Measurements from ENCODE around the gene UIMC1.

UIMC1 gene

DNA sequence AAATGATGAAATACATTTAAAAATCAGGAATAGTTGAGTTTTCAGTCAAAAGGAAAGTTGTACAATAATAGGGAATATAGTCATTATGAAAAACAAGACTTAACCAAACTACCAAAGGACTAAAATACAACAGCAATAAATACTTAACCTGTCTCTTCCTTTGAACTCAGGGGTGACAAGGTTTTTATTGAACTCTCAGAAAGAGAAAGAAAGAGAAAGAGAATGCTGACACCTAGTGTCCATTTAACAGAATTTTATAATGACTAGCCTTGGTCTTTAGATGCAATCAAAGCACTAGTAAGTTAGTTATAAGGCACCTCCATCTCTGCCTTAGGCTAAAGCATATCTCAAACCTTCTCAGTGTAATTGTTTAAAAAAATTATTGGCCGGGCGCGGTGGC, 47.5 kb downstream of the UIMC1 start:
- no peak overlapping the region for H3K27ac Mint-ChIP-seq
- intact Hi-C loops (cut with micrococcal nuclease), result loop anchor here (2.0 to 5.0 kb wide), 2 partner anchors 142 to 298 kb away; no protein-coding TSS in a partner anchor
- H3K9me3 Mint-ChIP-seq, result no peaks in the 10 kb centered on the region
- no peaks in the 10 kb centered on the region for H3K27me3 Mint-ChIP-seq
- no peaks in the 10 kb centered on the region for H3K4me1 Mint-ChIP-seq (ENCODE audit: low read depth)
- peaks cover 48% of the 10 kb centered on the region for H3K36me3 Mint-ChIP-seq (ENCODE audit: low read depth)
- H3K4me3 Mint-ChIP-seq, result no peak overlapping the region

DNA sequence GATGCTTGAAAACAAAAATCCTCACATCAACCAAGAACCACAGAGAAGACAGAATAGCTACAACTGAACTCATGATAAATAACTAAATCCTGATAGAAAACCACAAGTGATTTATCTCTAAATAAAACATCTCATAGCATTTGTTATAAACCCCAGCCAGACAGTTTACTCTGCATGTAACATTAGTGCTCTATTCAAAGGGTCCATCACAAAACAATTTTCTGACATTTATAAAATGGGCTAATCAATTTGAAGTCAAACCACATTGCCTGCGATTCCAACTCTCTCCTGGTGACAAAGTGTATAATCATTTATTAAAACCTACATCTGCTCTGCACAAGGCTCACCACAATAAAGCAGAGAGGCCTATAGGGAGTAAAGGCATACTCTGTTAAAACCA, 49.8 kb downstream of the UIMC1 start:
- intact Hi-C loops (cut with micrococcal nuclease), result loop anchor here (5.0 kb wide), 1 partner anchor 139 kb away; no protein-coding TSS in a partner anchor
- Mint-ChIP-seq H3K27ac (no peak overlapping the region), H3K27me3 (no peaks in the 10 kb centered on the region), H3K36me3 (ENCODE audit: low read depth) (peaks cover 55% of the 10 kb centered on the region), H3K4me1 (ENCODE audit: low read depth) (no peaks in the 10 kb centered on the region), H3K9me3 (no peaks in the 10 kb centered on the region), H3K4me3 (no peak overlapping the region)

DNA sequence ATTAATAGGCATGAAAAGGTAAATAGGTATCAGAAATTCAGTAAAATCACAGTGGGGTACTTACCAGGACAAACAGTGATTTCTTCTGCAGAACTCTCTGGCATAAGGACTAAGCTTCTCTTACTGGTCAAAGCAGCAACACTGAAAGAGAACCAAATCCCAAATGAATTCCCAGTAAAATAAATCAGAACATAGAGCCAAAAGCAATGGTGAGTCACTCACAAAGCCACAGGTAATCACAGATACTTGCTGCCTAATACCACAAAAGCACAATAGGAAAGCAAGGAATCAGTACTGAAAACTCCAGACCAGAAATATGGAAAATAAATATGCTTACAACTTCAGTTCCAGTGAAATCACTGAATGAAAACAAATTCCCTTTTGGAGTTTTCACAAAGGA, 50.7 kb downstream of the UIMC1 start:
- intact Hi-C loops (cut with micrococcal nuclease), result loop anchor here (5.0 kb wide), 1 partner anchor 139 kb away; no protein-coding TSS in a partner anchor
- Mint-ChIP-seq H3K36me3 (ENCODE audit: low read depth) (peaks cover 63% of the 10 kb centered on the region), H3K27ac (no peak overlapping the region), H3K4me1 (ENCODE audit: low read depth) (no peaks in the 10 kb centered on the region), H3K9me3 (no peaks in the 10 kb centered on the region), H3K4me3 (no peak overlapping the region), H3K27me3 (no peaks in the 10 kb centered on the region)

DNA sequence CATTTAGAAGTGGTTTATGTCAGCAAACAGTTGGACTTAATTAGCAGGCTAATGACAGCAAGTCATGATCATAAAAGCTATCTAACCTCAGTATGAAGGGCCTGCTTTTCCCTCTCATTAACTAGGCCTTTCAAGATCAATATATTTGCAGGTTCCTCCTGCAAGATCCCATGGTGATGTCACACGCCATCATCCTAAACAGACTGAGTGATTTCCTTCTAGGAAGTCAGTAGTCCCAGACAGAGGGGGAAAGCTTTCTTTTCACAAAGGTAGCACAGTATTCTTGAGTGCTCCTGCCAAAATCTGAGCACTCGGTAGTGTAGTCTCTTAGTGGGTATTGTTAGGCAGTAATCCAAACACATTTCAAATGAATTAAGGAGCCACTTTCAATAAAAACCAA, 52.5 kb downstream of the UIMC1 start:
- H3K36me3 Mint-ChIP-seq (ENCODE audit: low read depth), result peaks cover 80% of the 10 kb centered on the region
- H3K27ac Mint-ChIP-seq, result no peak overlapping the region
- H3K4me3 Mint-ChIP-seq, result no peak overlapping the region
- H3K27me3 Mint-ChIP-seq, result no peaks in the 10 kb centered on the region
- H3K9me3 Mint-ChIP-seq, result no peaks in the 10 kb centered on the region
- H3K4me1 Mint-ChIP-seq (ENCODE audit: low read depth), result no peaks in the 10 kb centered on the region
- intact Hi-C loops (cut with micrococcal nuclease), result no loop called here

DNA sequence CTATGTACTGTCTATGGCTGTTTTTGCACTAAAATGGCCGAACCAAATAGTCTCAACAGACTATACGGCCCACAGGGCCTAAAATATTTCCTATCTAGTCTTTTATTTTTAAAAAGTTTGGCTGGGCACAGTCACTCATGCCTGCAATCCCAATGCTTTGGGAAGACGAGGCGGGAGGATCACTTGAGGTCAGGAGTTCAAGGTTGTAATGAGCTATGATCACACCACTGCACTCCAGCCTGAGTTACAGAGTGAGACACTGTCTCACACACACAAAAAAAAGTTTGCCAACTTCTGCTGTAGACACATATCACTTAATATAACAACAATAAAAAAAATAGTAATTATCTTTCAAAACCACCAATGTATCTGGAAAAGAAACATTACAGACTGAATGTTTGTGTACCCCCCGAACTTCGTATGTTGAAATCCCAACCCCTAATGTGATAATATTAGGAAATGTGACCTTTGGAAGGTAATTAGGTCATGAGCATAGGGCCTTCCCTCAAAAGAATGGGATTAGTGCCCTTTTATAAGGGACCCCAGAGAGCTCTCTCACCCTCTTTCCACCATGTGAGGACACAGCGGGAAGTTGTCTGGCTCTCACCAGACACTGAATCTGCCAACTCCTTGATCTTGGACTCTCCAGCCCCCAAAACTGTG, 53.9 kb downstream of the UIMC1 start:
- H3K27me3 Mint-ChIP-seq, result no peaks in the 10 kb centered on the region

DNA sequence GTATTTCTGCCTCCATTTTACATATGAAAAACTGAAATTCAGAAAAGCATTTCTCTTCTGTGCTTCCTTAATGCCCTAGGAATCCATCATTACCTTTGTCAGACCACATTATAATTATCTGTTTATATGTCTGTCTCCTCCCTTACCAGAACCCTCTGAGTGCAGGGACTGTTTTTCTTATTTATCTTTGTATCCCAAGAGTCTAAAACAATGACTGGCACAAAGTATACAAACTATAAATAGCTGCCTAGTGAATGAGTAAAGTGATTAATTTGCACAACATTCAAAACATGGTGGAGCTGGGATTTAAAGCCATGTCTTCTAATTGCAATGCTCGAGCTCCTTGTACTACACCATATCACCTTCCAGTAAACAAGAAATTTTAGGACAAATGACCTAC, 58.1 kb downstream of the UIMC1 start:
- Mint-ChIP-seq H3K4me1 (ENCODE audit: low read depth) (no peaks in the 10 kb centered on the region), H3K4me3 (no peak overlapping the region), H3K27me3 (no peaks in the 10 kb centered on the region), H3K27ac (no peak overlapping the region), H3K9me3 (no peaks in the 10 kb centered on the region), H3K36me3 (ENCODE audit: low read depth) (peaks cover 85% of the 10 kb centered on the region)
- intact Hi-C loops (cut with micrococcal nuclease), result no loop called here

More for the DNA sequence above, 53.9 kb downstream of the UIMC1 start:
- no peak overlapping the region for H3K27ac Mint-ChIP-seq
- intact Hi-C loops (cut with micrococcal nuclease), result no loop called here
- no peaks in the 10 kb centered on the region for H3K9me3 Mint-ChIP-seq
- no peak overlapping the region for H3K4me3 Mint-ChIP-seq
- H3K36me3 Mint-ChIP-seq (ENCODE audit: low read depth), result peaks cover 81% of the 10 kb centered on the region
- H3K4me1 Mint-ChIP-seq (ENCODE audit: low read depth), result no peaks in the 10 kb centered on the region

DNA sequence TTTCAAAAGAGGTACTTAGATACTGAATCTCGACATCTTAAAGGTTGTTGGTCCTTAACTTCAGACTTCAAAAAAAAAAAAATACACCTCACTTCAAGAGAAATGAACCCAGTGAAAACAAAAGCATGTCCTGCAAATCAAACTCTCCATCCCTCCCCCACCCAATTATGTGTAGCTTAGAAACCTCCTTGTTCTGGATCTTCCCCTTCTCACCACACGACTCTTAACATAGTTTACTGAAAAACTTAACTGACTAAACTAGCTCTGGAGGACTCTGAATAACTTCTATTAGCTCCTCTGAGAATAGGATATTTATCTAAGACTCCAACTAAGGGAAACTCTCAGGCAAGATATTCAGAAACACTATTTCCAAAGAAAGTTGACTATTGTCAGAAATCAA, 58.7 kb downstream of the UIMC1 start:
- intact Hi-C loops (cut with micrococcal nuclease), result no loop called here
- Mint-ChIP-seq H3K4me1 (ENCODE audit: low read depth) (no peaks in the 10 kb centered on the region), H3K9me3 (no peaks in the 10 kb centered on the region), H3K27me3 (no peaks in the 10 kb centered on the region), H3K36me3 (ENCODE audit: low read depth) (peaks cover 85% of the 10 kb centered on the region), H3K4me3 (no peak overlapping the region), H3K27ac (no peak overlapping the region)

DNA sequence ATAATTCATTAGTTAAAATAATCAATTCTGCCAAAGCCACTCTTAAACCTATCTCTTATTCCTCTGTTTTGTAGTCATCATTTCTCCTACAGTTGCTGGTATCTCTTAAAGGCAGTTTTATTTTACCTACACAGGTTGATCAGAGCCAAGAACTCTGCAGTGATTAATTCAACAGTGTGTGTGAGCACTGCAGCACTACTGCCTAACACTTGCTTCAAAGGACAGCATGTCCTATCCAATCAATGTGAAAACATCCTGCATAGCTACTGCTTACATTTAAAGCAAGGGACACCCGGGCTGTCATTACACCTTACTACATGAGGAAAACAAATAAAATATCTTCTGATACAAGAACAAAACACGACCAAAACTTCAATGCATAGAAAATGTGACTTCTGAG, 62.3 kb downstream of the UIMC1 start:
- peaks cover 82% of the 10 kb centered on the region for H3K36me3 Mint-ChIP-seq (ENCODE audit: low read depth)
- no peak overlapping the region for H3K27ac Mint-ChIP-seq
- H3K9me3 Mint-ChIP-seq, result no peaks in the 10 kb centered on the region
- intact Hi-C loops (cut with micrococcal nuclease), result no loop called here
- H3K4me3 Mint-ChIP-seq, result no peak overlapping the region
- H3K4me1 Mint-ChIP-seq (ENCODE audit: low read depth), result no peaks in the 10 kb centered on the region
- H3K27me3 Mint-ChIP-seq, result no peaks in the 10 kb centered on the region

DNA sequence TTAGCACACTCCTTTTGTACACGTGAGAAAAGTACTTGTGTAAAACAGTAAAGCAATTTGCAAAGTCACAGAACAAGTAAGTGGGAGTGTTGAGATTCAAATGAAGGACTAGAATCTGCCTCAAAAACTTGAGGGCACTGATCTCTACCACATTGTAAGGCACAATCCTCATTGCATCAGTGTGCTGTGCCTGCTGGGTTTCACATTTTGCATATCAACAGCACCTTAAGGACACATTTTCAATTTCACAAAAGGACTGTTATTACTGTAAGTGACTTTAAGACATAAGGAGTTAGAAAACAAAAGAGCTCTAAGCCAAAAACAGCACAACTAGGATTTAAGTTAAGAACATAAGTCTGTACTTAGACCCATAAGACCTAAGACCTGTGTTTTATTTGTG, 62.8 kb downstream of the UIMC1 start:
- H3K27ac Mint-ChIP-seq, result no peak overlapping the region
- H3K4me1 Mint-ChIP-seq (ENCODE audit: low read depth), result no peaks in the 10 kb centered on the region
- intact Hi-C loops (cut with micrococcal nuclease), result no loop called here
- H3K4me3 Mint-ChIP-seq, result no peak overlapping the region
- H3K27me3 Mint-ChIP-seq, result no peaks in the 10 kb centered on the region
- peaks cover 84% of the 10 kb centered on the region for H3K36me3 Mint-ChIP-seq (ENCODE audit: low read depth)
- no peaks in the 10 kb centered on the region for H3K9me3 Mint-ChIP-seq

DNA sequence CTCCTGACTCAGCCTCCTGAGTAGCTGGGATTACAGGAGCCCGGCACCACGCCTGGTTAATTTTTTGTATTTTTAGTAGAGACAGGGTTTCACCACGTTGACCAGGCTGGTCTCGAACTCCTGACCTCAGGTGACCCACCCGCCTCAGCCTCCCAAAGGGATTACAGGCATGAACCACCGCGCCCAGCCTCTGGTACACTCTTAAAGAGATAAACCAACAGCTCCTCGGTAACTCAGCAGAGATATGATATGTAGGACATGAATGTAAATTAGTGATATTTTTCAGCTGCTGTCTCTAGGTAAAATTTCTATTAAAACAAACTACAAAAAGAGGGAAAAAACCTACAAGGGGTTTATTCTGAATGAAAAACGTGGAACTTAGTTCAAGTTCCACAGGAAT, 64.6 kb downstream of the UIMC1 start:
- Mint-ChIP-seq H3K4me3 (no peak overlapping the region), H3K4me1 (ENCODE audit: low read depth) (no peaks in the 10 kb centered on the region), H3K9me3 (no peaks in the 10 kb centered on the region), H3K27ac (no peak overlapping the region), H3K36me3 (ENCODE audit: low read depth) (peaks cover 89% of the 10 kb centered on the region), H3K27me3 (no peaks in the 10 kb centered on the region)
- intact Hi-C loops (cut with micrococcal nuclease), result no loop called here

DNA sequence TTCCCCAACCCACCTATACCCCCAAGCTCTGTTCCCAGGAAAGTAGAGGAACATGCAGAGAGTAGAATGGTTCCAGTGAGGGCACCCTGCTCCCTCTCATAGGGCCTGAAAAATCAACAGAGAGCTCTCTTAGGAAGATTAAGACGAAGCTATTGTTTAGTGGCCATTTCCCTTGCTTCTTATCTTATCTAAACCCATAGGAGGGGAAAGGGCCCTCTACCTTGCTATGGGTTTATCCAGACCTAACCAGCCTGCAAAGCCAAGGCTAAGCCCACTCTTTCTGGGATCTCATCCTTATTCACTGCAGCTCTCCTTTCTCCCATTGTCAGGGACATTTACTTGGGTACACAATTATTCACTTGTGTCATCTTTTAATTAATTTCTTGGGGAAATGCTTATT, 68.1 kb downstream of the UIMC1 start:
- Mint-ChIP-seq H3K4me1 (ENCODE audit: low read depth) (no peaks in the 10 kb centered on the region), H3K27ac (no peak overlapping the region), H3K36me3 (ENCODE audit: low read depth) (peaks cover 82% of the 10 kb centered on the region), H3K27me3 (no peaks in the 10 kb centered on the region), H3K4me3 (no peak overlapping the region), H3K9me3 (no peaks in the 10 kb centered on the region)
- intact Hi-C loops (cut with micrococcal nuclease), result no loop called here

DNA sequence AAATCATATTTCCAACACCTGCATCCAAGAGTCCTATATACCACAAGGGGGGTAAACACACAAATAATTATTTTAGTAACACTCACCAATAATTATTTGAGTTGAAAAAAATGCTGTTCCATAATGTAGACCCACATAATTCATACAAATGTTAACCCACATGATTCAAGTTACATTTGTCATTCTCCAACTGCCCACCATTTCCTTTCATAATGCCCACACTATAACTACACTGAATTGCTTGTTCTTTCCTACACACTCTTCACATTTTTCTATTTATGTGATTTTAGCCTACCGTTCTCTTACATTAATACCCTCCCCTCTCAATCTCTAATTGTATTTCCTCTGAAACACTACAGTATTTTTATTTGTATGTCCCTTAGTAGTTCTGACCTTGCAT, 71.6 kb downstream of the UIMC1 start:
- no peak overlapping the region for H3K4me3 Mint-ChIP-seq
- no peak overlapping the region for H3K27ac Mint-ChIP-seq
- H3K4me1 Mint-ChIP-seq (ENCODE audit: low read depth), result no peaks in the 10 kb centered on the region
- peaks cover 86% of the 10 kb centered on the region for H3K36me3 Mint-ChIP-seq (ENCODE audit: low read depth)
- no peaks in the 10 kb centered on the region for H3K27me3 Mint-ChIP-seq
- H3K9me3 Mint-ChIP-seq, result no peaks in the 10 kb centered on the region
- intact Hi-C loops (cut with micrococcal nuclease), result no loop called here

DNA sequence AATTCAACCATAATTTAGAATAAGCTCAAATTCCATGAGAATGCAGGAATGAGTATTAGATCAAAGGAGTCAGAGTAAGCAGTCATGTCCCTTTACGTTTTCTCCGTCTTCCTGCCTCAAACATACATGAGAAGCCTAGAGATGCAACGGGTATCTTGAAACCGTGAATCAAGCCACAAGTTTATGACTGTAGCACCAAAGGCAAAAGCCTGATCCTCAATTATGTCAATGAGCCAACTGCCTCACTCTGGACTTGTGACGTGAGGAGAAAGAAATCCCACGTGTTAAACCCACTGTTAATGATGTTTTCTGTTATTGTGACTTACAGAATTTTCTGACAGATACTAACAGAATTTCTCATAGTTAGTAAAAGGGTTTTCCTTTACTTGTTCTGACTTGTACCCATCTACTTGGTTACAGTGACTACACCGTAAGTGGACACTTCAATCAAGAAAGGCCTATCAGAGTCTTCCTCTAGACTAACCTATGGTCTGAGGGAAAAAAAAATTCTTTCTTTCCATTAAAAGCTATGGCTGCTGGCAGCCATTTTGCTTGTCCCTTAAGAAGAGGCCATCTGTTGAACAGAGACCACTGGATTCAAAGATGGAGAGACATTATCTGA, 72.2 kb downstream of the UIMC1 start:
- H3K9me3 Mint-ChIP-seq, result no peaks in the 10 kb centered on the region
- H3K27me3 Mint-ChIP-seq, result no peaks in the 10 kb centered on the region
- H3K4me3 Mint-ChIP-seq, result no peak overlapping the region
- H3K27ac Mint-ChIP-seq, result no peak overlapping the region
- intact Hi-C loops (cut with micrococcal nuclease), result no loop called here
- H3K36me3 Mint-ChIP-seq (ENCODE audit: low read depth), result peaks cover 85% of the 10 kb centered on the region
- no peaks in the 10 kb centered on the region for H3K4me1 Mint-ChIP-seq (ENCODE audit: low read depth)

DNA sequence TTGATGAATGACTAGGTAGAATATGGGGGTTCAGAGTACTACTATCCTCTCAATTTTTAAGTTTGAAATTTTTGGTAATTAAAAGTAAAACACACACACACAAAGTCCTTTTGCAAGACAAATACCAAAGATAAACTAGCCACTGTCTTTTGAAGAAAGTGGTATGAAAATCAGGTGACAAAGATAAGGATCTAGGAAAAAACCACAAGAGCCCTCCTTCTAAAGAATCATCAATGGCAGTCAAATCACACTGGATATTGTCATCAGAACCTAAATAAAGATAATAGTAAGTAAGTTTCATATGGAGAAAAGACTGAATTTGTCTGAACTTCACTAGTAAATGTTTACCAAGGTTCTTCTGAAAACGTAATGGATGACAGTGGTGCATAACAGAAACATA, 76.9 kb downstream of the UIMC1 start:
- Mint-ChIP-seq H3K4me3 (no peak overlapping the region), H3K27ac (no peak overlapping the region), H3K27me3 (no peaks in the 10 kb centered on the region), H3K4me1 (ENCODE audit: low read depth) (no peaks in the 10 kb centered on the region), H3K36me3 (ENCODE audit: low read depth) (peaks cover 63% of the 10 kb centered on the region), H3K9me3 (no peaks in the 10 kb centered on the region)
- intact Hi-C loops (cut with micrococcal nuclease), result no loop called here

DNA sequence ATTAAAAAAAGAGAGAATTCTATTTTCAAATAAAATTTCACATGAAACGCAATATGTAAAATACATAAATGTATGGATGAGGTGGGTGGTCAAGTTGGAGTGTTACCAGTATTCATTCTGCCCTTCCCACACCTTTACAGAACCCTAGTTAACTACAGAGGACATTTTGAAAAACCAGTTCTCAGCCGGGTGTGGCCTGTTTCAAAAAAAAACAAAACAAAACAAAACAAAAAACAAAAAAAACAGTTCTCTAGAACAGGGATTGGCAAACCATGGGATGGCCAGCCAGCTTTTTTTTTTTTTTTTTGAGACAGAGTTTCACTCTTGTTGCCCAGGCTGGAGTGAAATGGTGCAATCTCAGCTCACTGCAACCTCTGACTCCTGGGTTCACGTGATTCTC, 79.0 kb downstream of the UIMC1 start:
- no peak overlapping the region for H3K27ac Mint-ChIP-seq
- H3K4me1 Mint-ChIP-seq (ENCODE audit: low read depth), result no peaks in the 10 kb centered on the region
- no peaks in the 10 kb centered on the region for H3K27me3 Mint-ChIP-seq
- no peak overlapping the region for H3K4me3 Mint-ChIP-seq
- peaks cover 65% of the 10 kb centered on the region for H3K36me3 Mint-ChIP-seq (ENCODE audit: low read depth)
- H3K9me3 Mint-ChIP-seq, result no peaks in the 10 kb centered on the region
- intact Hi-C loops (cut with micrococcal nuclease), result no loop called here
